ENCODE results near the gene TEAD4. TPM values are rescaled to one million over a fixed set of nuclear protein-coding genes. Genes with fewer than 3 reads are reported as not detected.

Gene TEAD4
- total RNA-seq, 1 experiment from 2014 or later: 33.8 TPM

DNA sequence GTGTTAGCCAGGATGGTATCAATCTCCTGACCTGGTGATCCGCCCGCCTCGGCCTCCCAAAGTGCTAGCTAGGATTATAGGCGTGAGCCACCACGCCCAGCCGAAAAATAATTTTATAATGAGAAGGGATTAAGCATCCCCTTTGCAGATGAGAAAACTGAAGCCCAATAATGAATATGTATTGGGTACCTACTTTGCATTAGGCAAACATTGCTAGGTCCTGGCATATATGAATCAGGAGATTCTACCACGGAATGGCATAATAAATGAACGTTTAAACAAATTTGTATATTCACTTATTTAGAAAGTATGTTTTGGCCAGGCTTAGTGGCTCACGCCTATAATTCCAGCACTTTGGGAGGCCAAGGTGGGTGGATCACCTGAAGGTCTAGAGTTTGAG is 36.1 kb upstream of the TEAD4 start:
- no peaks in the 10 kb centered on the region for H3K27me3 Mint-ChIP-seq (ENCODE audit: insufficient read depth, unreplicated experiment)
- H3K36me3 Mint-ChIP-seq (ENCODE audit: insufficient read depth, unreplicated experiment): peaks cover 78% of the 10 kb centered on the region
- peaks cover 5% of the 10 kb centered on the region for H3K4me1 Mint-ChIP-seq (ENCODE audit: insufficient read depth, unreplicated experiment)
- H3K27ac Mint-ChIP-seq (ENCODE audit: low read depth, unreplicated experiment): no peak overlapping the region
- ChIA-PET CTCF (interaction anchor here (1.3 kb wide), 1 partner anchor 11 kb away, joined by 3 read pairs; no protein-coding TSS in a partner anchor), POLR2A (interaction anchor here (0.7 kb wide), 1 partner anchor 58 kb away, joined by 3 read pairs; no protein-coding TSS in a partner anchor)
- no peak for DNase-seq (ENCODE audit: unreplicated experiment)
- H3K9me3 Mint-ChIP-seq (ENCODE audit: unreplicated experiment): no peaks in the 10 kb centered on the region
- intact Hi-C loops (cut with micrococcal nuclease): no loop called here
- TF ChIP-seq CTCF (IDR thresholded peaks at IDR 0.05; ENCODE audit: unreplicated experiment): no peak
- H3K4me3 Mint-ChIP-seq (ENCODE audit: unreplicated experiment): no peak overlapping the region
- BruUV-seq (replicated peaks): no TSS peak

- ChIA-PET CTCF (interaction anchor here (1.0 kb wide), 1 partner anchor 12 kb away, joined by 3 read pairs; no protein-coding TSS in a partner anchor), POLR2A (interaction anchor here (0.7 to 1.1 kb wide), 2 partner anchors 33 to 59 kb away, joined by 3 read pairs; no protein-coding TSS in a partner anchor)
- intact Hi-C loops (cut with micrococcal nuclease): no loop called here
These were observed 35.2 kb upstream of the TEAD4 start for GRCh38 chr12:2924019-2924418.

DNA sequence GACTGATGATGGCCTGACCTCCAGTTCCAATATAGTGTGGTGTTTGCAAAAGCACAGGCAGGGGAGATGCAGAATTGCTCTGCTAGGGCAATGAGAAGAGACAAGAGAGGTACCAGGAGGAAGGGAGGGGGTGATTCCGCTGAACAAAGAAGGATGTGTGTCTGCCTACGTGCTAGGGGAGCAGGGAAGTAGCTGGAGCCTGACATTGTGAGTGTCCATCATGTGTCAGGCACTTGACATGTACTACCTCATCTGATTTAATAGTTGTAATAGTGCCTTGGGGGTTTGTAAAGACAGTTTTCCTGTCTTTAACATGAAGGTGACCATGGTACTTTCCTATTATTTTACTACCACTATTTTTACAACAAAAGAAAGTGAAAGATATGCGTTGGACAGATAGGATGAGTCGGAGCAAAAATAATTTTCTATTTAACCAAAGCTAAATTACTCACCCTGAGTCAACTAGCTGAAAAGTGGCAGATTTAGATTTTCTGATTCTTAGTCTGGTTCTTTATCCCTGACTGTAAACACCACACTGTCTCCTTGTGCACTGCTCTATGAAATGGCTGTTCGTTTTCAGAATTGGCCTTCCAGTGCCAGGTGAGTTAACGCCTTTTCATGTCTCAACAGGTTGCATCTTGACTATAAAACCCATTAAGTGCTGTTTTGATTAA is 33.7 kb upstream of the TEAD4 start:
- no peak overlapping the region for H3K4me3 Mint-ChIP-seq (ENCODE audit: unreplicated experiment)
- H3K27ac Mint-ChIP-seq (ENCODE audit: low read depth, unreplicated experiment): no peak overlapping the region
- no peaks in the 10 kb centered on the region for H3K9me3 Mint-ChIP-seq (ENCODE audit: unreplicated experiment)
- no peaks in the 10 kb centered on the region for H3K27me3 Mint-ChIP-seq (ENCODE audit: insufficient read depth, unreplicated experiment)
- ChIA-PET CTCF (interaction anchor here (0.6 to 0.7 kb wide), 2 partner anchors 40 to 112 kb away, joined by 3 to 5 read pairs; no protein-coding TSS in a partner anchor), POLR2A (interaction anchor here (0.7 kb wide), 1 partner anchor 9 kb away, joined by 4 read pairs; no protein-coding TSS in a partner anchor)
- H3K36me3 Mint-ChIP-seq (ENCODE audit: insufficient read depth, unreplicated experiment): peaks cover 92% of the 10 kb centered on the region
- BruUV-seq (replicated peaks): no TSS peak
- H3K4me1 Mint-ChIP-seq (ENCODE audit: insufficient read depth, unreplicated experiment): peaks cover 5% of the 10 kb centered on the region
- no peak for DNase-seq (ENCODE audit: unreplicated experiment)
- intact Hi-C loops (cut with micrococcal nuclease): no loop called here
- TF ChIP-seq CTCF (IDR thresholded peaks at IDR 0.05; ENCODE audit: unreplicated experiment): no peak

More at GRCh38 chr12:2924019-2924418, 35.2 kb upstream of the TEAD4 start:
- Mint-ChIP-seq H3K4me3 (ENCODE audit: unreplicated experiment) (no peak overlapping the region), H3K36me3 (ENCODE audit: insufficient read depth, unreplicated experiment) (peaks cover 79% of the 10 kb centered on the region), H3K27ac (ENCODE audit: low read depth, unreplicated experiment) (no peak overlapping the region), H3K4me1 (ENCODE audit: insufficient read depth, unreplicated experiment) (peaks cover 5% of the 10 kb centered on the region), H3K9me3 (ENCODE audit: unreplicated experiment) (no peaks in the 10 kb centered on the region), H3K27me3 (ENCODE audit: insufficient read depth, unreplicated experiment) (no peaks in the 10 kb centered on the region)
- DNase-seq (ENCODE audit: unreplicated experiment): peak; percentile 35
- no TSS peak for BruUV-seq (replicated peaks)
- TF ChIP-seq CTCF (IDR thresholded peaks at IDR 0.05; ENCODE audit: unreplicated experiment): no peak

- no peaks in the 10 kb centered on the region for H3K4me1 Mint-ChIP-seq (ENCODE audit: insufficient read depth, unreplicated experiment)
- intact Hi-C loops (cut with micrococcal nuclease): no loop called here
- BruUV-seq (replicated peaks): no TSS peak
- no peaks in the 10 kb centered on the region for H3K9me3 Mint-ChIP-seq (ENCODE audit: unreplicated experiment)
- ChIA-PET CTCF (no interaction called here), POLR2A (no interaction called here)
- H3K4me3 Mint-ChIP-seq (ENCODE audit: unreplicated experiment): no peak overlapping the region
- H3K36me3 Mint-ChIP-seq (ENCODE audit: insufficient read depth, unreplicated experiment): peaks cover 96% of the 10 kb centered on the region
- no peaks in the 10 kb centered on the region for H3K27me3 Mint-ChIP-seq (ENCODE audit: insufficient read depth, unreplicated experiment)
- no peak for DNase-seq (ENCODE audit: unreplicated experiment)
- H3K27ac Mint-ChIP-seq (ENCODE audit: low read depth, unreplicated experiment): no peak overlapping the region
- TF ChIP-seq CTCF (IDR thresholded peaks at IDR 0.05; ENCODE audit: unreplicated experiment): no peak
These were observed 28.3 kb upstream of the TEAD4 start for GRCh38 chr12:2930865-2931264.
